DND-41 (cell line): ENCODE measurements around the gene KCNQ1OT1.

Experiments used
- ATAC-seq: fragments of 200-7000 bp; cut with Tn5 transposase; 3 replicates; pipeline ENCODE4 v1.9.1; 2021; ENCODE audit warnings: low read depth; ENCODE audit not compliant: insufficient read depth
- DNase-seq: peaks from one replicate; pipeline ENCODE4 v3.0.0-alpha.2; 2020
- H2AFZ ChIP-seq: 2 replicates; pipeline ENCODE4 v1.6.0; 2012; ENCODE audit warnings: low read depth, low read length
- H3K27ac ChIP-seq: 2 replicates; pipeline ENCODE4 v1.5.1; 2012; ENCODE audit warnings: low read length, inconsistent platforms
- H3K27me3 ChIP-seq: fragments of 200-600 bp; sonication (generic); 2 replicates; pipeline ENCODE4 v1.6.0; 2012; ENCODE audit warnings: low read length, mild to moderate bottlenecking, inconsistent platforms; ENCODE audit not compliant: insufficient read depth, poor library complexity
- H3K36me3 ChIP-seq: 2 replicates; pipeline ENCODE4 v1.5.1; 2012; ENCODE audit warnings: low read length, inconsistent platforms; ENCODE audit not compliant: insufficient read depth
- H3K4me1 ChIP-seq: 2 replicates; pipeline ENCODE4 v1.5.1; 2012; ENCODE audit warnings: mild to moderate bottlenecking, low read length; ENCODE audit not compliant: insufficient read depth
- H3K4me2 ChIP-seq: 2 replicates; pipeline ENCODE4 v1.6.0; 2012; ENCODE audit warnings: mild to moderate bottlenecking, moderate library complexity, low read length, inconsistent platforms; ENCODE audit not compliant: insufficient read depth
- H3K4me3 ChIP-seq, 2 experiments: fragments of 200-600 bp in 1 of 2; shearing (Covaris generic) in 1 of 2; 2 replicates each; pipeline ENCODE4 v1.5.1; 2012 to 2016; ENCODE audit warnings: inconsistent platforms in 2 of 2, low read length in 2 of 2, mild to moderate bottlenecking in 2 of 2, low read depth in 1 of 2, moderate library complexity in 1 of 2
- H3K79me2 ChIP-seq: 2 replicates; pipeline ENCODE4 v1.6.0; 2012; ENCODE audit warnings: low read length, inconsistent platforms; ENCODE audit not compliant: insufficient read depth
- H3K9ac ChIP-seq: 2 replicates; pipeline ENCODE4 v1.6.0; 2012; ENCODE audit warnings: low read depth, mild to moderate bottlenecking, inconsistent platforms, low read length, moderate library complexity
- H3K9me3 ChIP-seq: 2 replicates; pipeline ENCODE4 v1.5.1; 2012; ENCODE audit warnings: low read length, moderate library complexity, mild to moderate bottlenecking, inconsistent platforms; ENCODE audit not compliant: insufficient read depth, severe bottlenecking
- H4K20me1 ChIP-seq: 2 replicates; pipeline ENCODE4 v1.6.0; 2012; ENCODE audit warnings: low read length; ENCODE audit not compliant: insufficient read depth
- EZH2 ChIP-seq: IDR thresholded peaks from 3 replicates; pipeline ENCODE4 v1.6.1; 2012; ENCODE audit warnings: borderline replicate concordance, low read depth, mild to moderate bottlenecking, moderate library complexity, low read length, inconsistent platforms; ENCODE audit not compliant: severe bottlenecking
- TF ChIP-seq, protein P1 (sequence below): IDR thresholded peaks from 2 replicates; pipeline ENCODE4 v1.5.1; 2012; ENCODE audit warnings: borderline replicate concordance, low read length, moderate library complexity, mild to moderate bottlenecking; ENCODE audit not compliant: poor library complexity, severe bottlenecking; ENCODE audit errors: extremely low read depth

The KCNQ1OT1 gene

DNA sequence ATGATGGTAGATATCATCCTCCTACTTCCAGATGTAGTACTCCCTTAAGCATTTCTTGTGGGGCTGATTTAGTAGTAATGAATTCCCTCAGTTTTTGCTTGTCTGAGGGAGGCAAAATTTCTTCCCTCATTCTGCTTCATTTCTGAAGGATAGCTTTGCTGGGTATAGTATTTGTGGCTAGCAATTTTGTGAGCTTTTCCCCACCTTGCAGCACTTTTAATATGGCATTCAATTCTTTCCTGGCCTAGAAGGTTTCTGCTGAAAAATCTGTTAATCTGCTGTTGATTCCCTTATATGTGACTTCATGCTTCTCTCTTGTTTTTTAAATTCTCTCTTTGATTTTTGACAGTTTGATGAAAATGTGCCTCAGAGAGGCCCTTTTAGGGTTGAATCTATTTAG is 50.4 kb downstream of the KCNQ1OT1 start:
- no peak overlapping the region for H3K9ac ChIP-seq
- no peaks in the 10 kb centered on the region for H3K27me3 ChIP-seq
- no peaks in the 10 kb centered on the region for H3K4me1 ChIP-seq
- TF ChIP-seq EZH2 = no peak
- TF ChIP-seq, protein P1, sequence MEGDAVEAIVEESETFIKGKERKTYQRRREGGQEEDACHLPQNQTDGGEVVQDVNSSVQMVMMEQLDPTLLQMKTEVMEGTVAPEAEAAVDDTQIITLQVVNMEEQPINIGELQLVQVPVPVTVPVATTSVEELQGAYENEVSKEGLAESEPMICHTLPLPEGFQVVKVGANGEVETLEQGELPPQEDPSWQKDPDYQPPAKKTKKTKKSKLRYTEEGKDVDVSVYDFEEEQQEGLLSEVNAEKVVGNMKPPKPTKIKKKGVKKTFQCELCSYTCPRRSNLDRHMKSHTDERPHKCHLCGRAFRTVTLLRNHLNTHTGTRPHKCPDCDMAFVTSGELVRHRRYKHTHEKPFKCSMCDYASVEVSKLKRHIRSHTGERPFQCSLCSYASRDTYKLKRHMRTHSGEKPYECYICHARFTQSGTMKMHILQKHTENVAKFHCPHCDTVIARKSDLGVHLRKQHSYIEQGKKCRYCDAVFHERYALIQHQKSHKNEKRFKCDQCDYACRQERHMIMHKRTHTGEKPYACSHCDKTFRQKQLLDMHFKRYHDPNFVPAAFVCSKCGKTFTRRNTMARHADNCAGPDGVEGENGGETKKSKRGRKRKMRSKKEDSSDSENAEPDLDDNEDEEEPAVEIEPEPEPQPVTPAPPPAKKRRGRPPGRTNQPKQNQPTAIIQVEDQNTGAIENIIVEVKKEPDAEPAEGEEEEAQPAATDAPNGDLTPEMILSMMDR = no peak
- no peaks in the 10 kb centered on the region for H4K20me1 ChIP-seq
- no peaks in the 10 kb centered on the region for H3K36me3 ChIP-seq
- H3K4me2 ChIP-seq = no peak overlapping the region
- no peak for DNase-seq
- H3K9me3 ChIP-seq = peaks cover 30% of the 10 kb centered on the region
- no peak overlapping the region for H3K27ac ChIP-seq
- no peak for ATAC-seq
- H2AFZ ChIP-seq = no peak overlapping the region
- no peak overlapping the region for H3K4me3 ChIP-seq
- H3K79me2 ChIP-seq = no peaks in the 10 kb centered on the region

DNA sequence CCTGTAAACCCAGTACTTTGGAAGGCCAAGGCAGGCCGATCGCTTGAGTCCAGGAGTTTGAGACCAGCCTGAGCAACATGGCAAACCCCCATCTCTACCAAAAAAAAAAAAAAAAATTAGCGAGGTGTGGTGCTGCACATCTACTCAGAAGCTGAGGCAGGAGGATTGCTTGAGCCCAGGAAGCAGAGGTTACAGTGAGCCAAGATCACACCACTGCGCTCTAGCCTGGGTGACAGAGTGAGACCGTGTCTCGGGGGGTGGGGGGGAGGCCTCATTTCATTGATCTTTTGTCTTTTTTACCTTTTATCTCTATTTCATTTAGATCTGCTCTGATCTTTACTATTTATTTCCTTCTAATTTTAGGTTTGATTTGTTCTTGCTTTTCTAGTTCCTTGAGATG is 51.8 kb downstream of the KCNQ1OT1 start:
- Histone ChIP-seq H3K4me1 (no peaks in the 10 kb centered on the region), H3K27me3 (no peaks in the 10 kb centered on the region), H3K79me2 (no peaks in the 10 kb centered on the region), H2AFZ (no peak overlapping the region), H3K27ac (no peak overlapping the region), H3K36me3 (no peaks in the 10 kb centered on the region), H3K9me3 (peaks cover 36% of the 10 kb centered on the region), H3K9ac (no peak overlapping the region), H4K20me1 (no peaks in the 10 kb centered on the region), H3K4me3 (no peak overlapping the region), H3K4me2 (no peak overlapping the region)
- TF ChIP-seq, protein P1 = no peak
- TF ChIP-seq EZH2 = no peak
- DNase-seq (no peak), ATAC-seq (no peak)

DNA sequence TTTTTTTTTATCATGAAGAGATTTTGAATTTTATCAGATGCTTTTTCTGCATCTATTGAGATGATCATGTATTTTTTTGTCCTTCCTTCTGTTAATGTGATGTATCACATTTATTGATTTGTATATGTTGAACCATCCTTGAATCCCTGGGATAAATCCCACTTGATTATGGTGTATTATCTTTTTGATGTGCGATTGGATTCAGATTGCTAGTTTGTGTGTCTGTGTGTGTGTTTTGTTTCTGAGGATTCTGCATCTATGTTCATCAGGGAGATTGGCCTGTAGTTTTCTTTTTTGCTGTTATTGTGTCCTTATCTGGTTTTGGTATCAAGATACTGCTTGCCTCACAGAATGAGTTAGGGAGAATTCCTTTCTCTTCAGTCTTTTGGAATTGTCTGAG is 52.6 kb downstream of the KCNQ1OT1 start:
- no peaks in the 10 kb centered on the region for H3K4me1 ChIP-seq
- H3K27ac ChIP-seq = no peak overlapping the region
- no peaks in the 10 kb centered on the region for H3K79me2 ChIP-seq
- no peak for DNase-seq
- no peak for TF ChIP-seq EZH2
- TF ChIP-seq, protein P1 = no peak
- no peaks in the 10 kb centered on the region for H3K27me3 ChIP-seq
- peaks cover 36% of the 10 kb centered on the region for H3K9me3 ChIP-seq
- H4K20me1 ChIP-seq = no peaks in the 10 kb centered on the region
- H3K4me3 ChIP-seq = no peak overlapping the region
- no peaks in the 10 kb centered on the region for H3K36me3 ChIP-seq
- H3K4me2 ChIP-seq = no peak overlapping the region
- H2AFZ ChIP-seq = no peak overlapping the region
- no peak for ATAC-seq
- no peak overlapping the region for H3K9ac ChIP-seq

DNA sequence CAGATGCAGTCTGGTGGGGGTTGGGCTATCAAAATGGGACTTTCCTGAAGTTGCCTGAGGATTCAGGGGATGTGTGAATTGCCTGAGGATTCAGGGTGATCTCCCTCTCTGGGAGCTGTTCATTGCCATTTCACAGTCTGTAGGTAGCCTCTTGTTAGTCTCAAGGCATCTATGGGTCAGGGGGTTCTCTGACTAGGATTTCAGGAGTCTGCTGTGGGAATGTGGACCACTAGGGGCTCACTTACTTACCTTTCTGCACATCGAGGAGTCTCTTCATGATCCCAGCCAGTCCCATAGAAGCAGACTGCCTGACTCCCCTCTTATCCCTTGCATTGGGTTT is 54.0 kb downstream of the KCNQ1OT1 start:
- no peaks in the 10 kb centered on the region for H3K27me3 ChIP-seq
- no peak overlapping the region for H2AFZ ChIP-seq
- H3K27ac ChIP-seq = no peak overlapping the region
- H4K20me1 ChIP-seq = no peaks in the 10 kb centered on the region
- DNase-seq = no peak
- no peak overlapping the region for H3K4me2 ChIP-seq
- no peaks in the 10 kb centered on the region for H3K36me3 ChIP-seq
- no peak overlapping the region for H3K9ac ChIP-seq
- H3K4me1 ChIP-seq = no peaks in the 10 kb centered on the region
- H3K9me3 ChIP-seq = peaks cover 33% of the 10 kb centered on the region
- H3K79me2 ChIP-seq = no peaks in the 10 kb centered on the region
- no peak overlapping the region for H3K4me3 ChIP-seq
- TF ChIP-seq EZH2 = no peak
- TF ChIP-seq, protein P1 = no peak
- no peak for ATAC-seq
